ENCODE data around the gene CCDC14.
"Not testable (repeated sequence)": the region's sequence is repeated elsewhere in the genome, so short reads cannot be mapped to it uniquely, and the experiment has no call there.

The CCDC14 gene

GRCh38 chr3:123960781-123961507 lies at the start of gene CCDC14:
Gene CCDC14, minus strand, starts transcription at chr3:123961229. Its CDS starts 56 bp downstream, at chr3:123961173.
- TF ChIP-seq NFIC (IDR thresholded peaks at IDR 0.05) (no peak), YY1 (IDR thresholded peaks at IDR 0.05; ENCODE audit: low read depth) (no peak), ZBTB7A (IDR thresholded peaks at IDR 0.05; ENCODE audit: low read depth) (peak; percentile 73; the same call in 1 of the 2 replicates), TAF1 (IDR thresholded peaks at IDR 0.05; ENCODE audit: low read depth) (peak; percentile 83), EP300 (IDR thresholded peaks at IDR 0.05; ENCODE audit: borderline replicate concordance) (no peak), CREB1 (IDR thresholded peaks at IDR 0.05; ENCODE audit: low read depth) (no peak), FOXM1 (IDR thresholded peaks at IDR 0.05; ENCODE audit: borderline replicate concordance, low read depth) (0 out of 2 replicates have a peak, but pooled peaks have one; percentile 28), RAD21 (IDR thresholded peaks at IDR 0.05; ENCODE audit: low read depth) (no peak), EGR1 (IDR thresholded peaks at IDR 0.05) (no peak), TCF12 (IDR thresholded peaks at IDR 0.05; ENCODE audit: low read depth) (no peak), TEAD4 (IDR thresholded peaks at IDR 0.05) (no peak), MAX (IDR thresholded peaks at IDR 0.05) (peak; percentile 80), CEBPB (IDR thresholded peaks at IDR 0.05) (no peak)
- TF ChIP-seq, protein P1, sequence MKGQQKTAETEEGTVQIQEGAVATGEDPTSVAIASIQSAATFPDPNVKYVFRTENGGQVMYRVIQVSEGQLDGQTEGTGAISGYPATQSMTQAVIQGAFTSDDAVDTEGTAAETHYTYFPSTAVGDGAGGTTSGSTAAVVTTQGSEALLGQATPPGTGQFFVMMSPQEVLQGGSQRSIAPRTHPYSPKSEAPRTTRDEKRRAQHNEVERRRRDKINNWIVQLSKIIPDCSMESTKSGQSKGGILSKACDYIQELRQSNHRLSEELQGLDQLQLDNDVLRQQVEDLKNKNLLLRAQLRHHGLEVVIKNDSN (IDR thresholded peaks at IDR 0.05): no peak
- TF ChIP-seq, protein P2, sequence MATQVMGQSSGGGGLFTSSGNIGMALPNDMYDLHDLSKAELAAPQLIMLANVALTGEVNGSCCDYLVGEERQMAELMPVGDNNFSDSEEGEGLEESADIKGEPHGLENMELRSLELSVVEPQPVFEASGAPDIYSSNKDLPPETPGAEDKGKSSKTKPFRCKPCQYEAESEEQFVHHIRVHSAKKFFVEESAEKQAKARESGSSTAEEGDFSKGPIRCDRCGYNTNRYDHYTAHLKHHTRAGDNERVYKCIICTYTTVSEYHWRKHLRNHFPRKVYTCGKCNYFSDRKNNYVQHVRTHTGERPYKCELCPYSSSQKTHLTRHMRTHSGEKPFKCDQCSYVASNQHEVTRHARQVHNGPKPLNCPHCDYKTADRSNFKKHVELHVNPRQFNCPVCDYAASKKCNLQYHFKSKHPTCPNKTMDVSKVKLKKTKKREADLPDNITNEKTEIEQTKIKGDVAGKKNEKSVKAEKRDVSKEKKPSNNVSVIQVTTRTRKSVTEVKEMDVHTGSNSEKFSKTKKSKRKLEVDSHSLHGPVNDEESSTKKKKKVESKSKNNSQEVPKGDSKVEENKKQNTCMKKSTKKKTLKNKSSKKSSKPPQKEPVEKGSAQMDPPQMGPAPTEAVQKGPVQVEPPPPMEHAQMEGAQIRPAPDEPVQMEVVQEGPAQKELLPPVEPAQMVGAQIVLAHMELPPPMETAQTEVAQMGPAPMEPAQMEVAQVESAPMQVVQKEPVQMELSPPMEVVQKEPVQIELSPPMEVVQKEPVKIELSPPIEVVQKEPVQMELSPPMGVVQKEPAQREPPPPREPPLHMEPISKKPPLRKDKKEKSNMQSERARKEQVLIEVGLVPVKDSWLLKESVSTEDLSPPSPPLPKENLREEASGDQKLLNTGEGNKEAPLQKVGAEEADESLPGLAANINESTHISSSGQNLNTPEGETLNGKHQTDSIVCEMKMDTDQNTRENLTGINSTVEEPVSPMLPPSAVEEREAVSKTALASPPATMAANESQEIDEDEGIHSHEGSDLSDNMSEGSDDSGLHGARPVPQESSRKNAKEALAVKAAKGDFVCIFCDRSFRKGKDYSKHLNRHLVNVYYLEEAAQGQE (IDR thresholded peaks at IDR 0.05; ENCODE audit: low read depth): no peak

- TF ChIP-seq TCF12 (IDR thresholded peaks at IDR 0.05; ENCODE audit: low read depth) (no peak), MAX (IDR thresholded peaks at IDR 0.05) (no peak), RAD21 (IDR thresholded peaks at IDR 0.05; ENCODE audit: low read depth) (no peak), EP300 (IDR thresholded peaks at IDR 0.05; ENCODE audit: borderline replicate concordance) (no peak), YY1 (IDR thresholded peaks at IDR 0.05; ENCODE audit: low read depth) (no peak), NFIC (IDR thresholded peaks at IDR 0.05) (no peak), EGR1 (IDR thresholded peaks at IDR 0.05) (no peak), FOXM1 (IDR thresholded peaks at IDR 0.05; ENCODE audit: borderline replicate concordance, low read depth) (no peak), TEAD4 (IDR thresholded peaks at IDR 0.05) (no peak)
Measured at GRCh38 chr3:124007186-124007585, 46.2 kb upstream of the CCDC14 start.

DNA sequence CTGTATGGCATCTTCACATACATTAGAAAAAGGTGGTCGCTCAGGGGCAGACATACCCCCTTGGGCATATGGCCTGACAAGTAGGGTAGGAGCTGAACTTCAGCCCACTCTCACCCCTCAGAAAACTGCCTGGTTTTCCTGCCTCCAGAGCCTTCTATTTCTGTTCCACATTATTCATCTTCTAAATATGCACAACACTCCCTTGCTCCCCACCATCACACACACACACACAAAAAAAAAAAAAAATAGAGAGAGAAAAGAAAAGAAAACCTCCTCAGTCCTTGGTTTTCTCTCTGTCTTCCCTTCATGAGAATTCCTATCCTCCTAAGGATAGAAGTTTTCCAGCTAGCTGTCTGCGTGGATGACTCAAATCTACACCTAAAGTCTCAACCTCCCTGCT lies 36.5 kb upstream of the CCDC14 start:
- TF ChIP-seq MAX (IDR thresholded peaks at IDR 0.05): no peak
- TF ChIP-seq TCF12 (IDR thresholded peaks at IDR 0.05; ENCODE audit: low read depth): no peak
- TF ChIP-seq FOXM1 (IDR thresholded peaks at IDR 0.05; ENCODE audit: borderline replicate concordance, low read depth): no peak
- no peak for TF ChIP-seq YY1 (IDR thresholded peaks at IDR 0.05; ENCODE audit: low read depth)
- TF ChIP-seq TEAD4 (IDR thresholded peaks at IDR 0.05): no peak

GRCh38 chr3:123993818-123994217 lies 32.8 kb upstream of the CCDC14 start:
- TF ChIP-seq CREB1 (IDR thresholded peaks at IDR 0.05; ENCODE audit: low read depth) (no peak), MAX (IDR thresholded peaks at IDR 0.05) (no peak), CEBPB (IDR thresholded peaks at IDR 0.05) (no peak)

DNA sequence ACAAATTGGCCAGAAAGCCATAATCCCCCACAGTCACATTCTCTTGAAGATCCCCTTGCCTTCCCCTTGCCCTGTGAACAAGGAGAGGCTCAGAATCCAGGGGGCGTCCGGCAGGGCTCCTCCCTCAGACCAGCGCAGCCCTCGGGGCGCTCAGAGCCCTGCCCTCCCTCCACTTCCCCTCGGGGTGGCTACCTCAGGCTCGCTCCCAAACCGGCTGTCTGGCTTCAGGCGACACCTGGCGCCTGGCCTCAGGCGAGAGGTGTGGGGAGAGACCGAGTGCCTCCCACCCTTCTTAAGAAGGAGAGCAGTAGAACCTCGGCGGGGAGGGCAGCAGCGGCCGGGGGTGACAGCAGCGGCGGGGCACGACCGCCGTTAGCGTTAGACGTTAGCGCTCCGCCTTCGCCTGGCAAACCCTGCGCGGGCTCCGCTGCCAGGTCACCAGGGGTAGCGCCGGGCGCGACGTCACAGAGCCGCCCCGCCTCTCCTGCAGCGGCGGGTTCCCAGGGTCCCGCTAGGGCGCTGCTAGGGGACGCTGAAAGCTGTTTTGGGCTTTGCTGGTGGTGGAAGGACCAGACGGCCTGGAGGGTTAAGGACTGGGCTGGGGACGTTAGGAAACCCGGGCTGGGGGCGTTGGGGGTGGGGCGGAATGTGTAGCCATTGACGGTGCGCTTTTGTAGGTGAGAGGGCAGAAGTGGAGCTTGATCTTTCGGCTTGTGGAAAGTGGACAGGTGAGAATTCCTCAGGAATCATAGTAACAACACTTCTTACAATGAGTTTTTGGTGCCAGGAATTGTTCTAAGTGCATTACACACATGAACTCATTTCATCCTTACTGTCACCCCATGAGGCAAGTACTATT lies 30.9 kb upstream of the CCDC14 start, which contains the start of gene ROPN1:
Gene ROPN1 (minus strand): TSS at position 395 of the 859 bp plus-strand sequence. CDS start 11,643 bp downstream, outside the sequence.
- TF ChIP-seq, protein P2 (IDR thresholded peaks at IDR 0.05; ENCODE audit: low read depth): not testable (repeated sequence)
- TF ChIP-seq TAF1 (IDR thresholded peaks at IDR 0.05; ENCODE audit: low read depth); FOXM1 (IDR thresholded peaks at IDR 0.05; ENCODE audit: borderline replicate concordance, low read depth): not testable (repeated sequence)

Data from Ishikawa (cell line).